ENCODE results near the gene CHAC1.

DNA sequence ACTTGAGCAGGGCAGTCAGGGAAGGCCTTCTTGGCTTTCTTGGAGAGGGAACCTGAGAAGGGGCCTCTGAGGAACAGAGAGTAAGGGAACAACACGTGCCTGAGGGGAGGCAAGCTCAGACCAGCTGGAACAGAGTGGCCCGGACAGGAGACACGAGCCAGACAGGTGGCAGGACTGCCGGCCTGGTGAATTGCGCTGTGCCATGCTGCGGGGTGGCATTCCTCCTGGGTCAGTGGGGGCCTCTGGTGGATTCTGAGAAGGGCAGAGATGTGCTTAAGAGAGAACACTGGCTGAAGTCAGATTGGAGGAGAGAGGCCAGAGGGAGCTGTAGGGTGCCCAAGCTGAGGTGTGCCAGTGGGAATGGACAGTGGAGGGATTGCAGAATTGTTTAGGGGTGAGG is 4.9 kb downstream of the CHAC1 start:
- no peak for TF ChIP-seq CTCF (IDR thresholded peaks at IDR 0.05 in 8 of 11, conservative IDR thresholded peaks at IDR 0.05 in 3 of 11)
- no peak for TF ChIP-seq POLR2A (IDR thresholded peaks at IDR 0.05)
- TF ChIP-seq POLR2AphosphoS5 (IDR thresholded peaks at IDR 0.05), result no peak
